GM12872 (cell line): ENCODE measurements around the gene KLRK1.

Experiments used
- CTCF ChIP-seq: IDR thresholded peaks from 3 replicates; pipeline ENCODE4 v1.5.1; 2011; ENCODE audit warnings: low read depth, mild to moderate bottlenecking, low read length, moderate library complexity; ENCODE audit not compliant: insufficient read depth

The KLRK1 gene

DNA sequence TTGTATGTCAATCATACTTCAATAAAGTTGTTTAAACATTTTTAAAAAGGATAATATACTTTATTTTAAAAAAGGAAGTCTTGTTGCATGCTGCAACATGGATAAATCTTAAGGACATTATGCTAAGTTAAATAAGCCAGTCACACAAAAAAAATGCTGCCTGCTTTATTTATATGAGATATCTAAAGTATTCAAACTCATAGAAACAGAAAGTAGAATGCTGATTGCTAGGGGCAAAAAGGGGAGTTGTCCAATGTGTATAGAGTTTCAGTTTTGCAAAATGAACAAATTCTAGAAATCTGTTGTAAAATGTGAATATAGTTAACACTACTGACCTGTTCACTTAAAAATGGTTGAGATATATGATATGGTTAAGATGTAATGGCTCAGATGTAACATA, 11.0 kb upstream of the KLRK1 start:
- no peak for TF ChIP-seq CTCF

DNA sequence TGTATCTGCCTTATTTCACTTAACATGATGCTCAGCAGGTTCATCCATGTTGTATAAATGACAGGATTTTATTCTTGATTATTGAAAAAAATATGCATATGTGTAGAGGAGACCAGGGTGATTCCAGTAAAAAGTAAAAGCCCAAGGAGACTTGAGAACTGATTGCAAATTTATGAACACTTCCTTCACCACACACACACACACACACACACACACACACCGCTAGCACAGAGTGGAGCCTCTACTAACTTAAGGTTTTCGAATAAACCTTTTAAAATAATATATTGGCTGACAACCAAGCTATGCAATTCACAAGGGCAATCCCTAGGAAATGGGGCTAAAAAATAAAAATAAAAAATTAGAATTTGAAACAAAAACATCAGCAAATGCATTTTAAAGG, 8.3 kb upstream of the KLRK1 start:
- no peak for TF ChIP-seq CTCF

DNA sequence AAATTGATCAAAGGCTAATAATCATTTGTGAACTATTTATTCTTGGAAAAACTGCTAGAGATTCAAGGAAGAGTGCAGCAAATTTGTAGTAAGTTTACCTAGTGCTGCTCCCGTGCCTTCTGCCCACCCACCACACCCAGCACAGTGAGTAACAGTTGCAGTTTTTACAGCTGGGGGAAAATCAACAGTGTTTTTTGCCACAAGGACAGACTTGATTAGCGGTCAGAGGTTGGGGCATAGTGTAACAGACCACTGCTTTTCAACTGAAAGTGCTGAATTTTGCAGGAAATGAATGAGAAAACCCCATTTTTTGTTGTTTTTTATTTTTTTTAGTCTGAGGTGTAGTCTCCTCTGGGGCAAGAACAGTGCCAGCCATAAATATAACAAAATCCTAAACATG, 7.5 kb upstream of the KLRK1 start:
- no peak for TF ChIP-seq CTCF

GRCh38 chr12:10395390-10395998, 5.7 kb upstream of the KLRK1 start:
- no peak for TF ChIP-seq CTCF

DNA sequence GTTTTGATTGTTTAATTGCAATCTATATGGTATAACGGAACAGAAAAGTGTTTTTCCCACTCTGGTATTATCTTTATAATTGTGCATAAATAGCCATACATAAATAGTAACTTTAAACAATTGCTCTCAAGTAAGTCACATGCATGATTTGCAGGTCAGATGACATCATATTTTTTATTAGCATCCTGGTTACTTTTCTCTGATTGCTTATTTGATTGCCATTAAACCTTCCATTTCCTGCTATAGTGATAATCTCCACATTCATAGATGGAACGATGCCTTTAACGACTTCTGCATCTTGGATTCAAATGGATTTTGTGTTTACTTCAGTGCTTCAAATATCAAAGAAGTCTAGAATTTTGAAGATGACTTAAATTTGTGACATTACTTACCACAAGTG, 3.5 kb upstream of the KLRK1 start:
- TF ChIP-seq CTCF, result no peak

GRCh38 chr12:10392394-10392930, 2.6 kb upstream of the KLRK1 start:
- no peak for TF ChIP-seq CTCF

GRCh38 chr12:10388624-10389413, 1.0 kb downstream of the KLRK1 start:
- no peak for TF ChIP-seq CTCF
